22Rv1 (cell line): ENCODE data around the gene KIR2DL4.
"Not testable (repeated sequence)": the region's sequence is repeated elsewhere in the genome, so short reads cannot be mapped to it uniquely, and the experiment has no call there.

Experiments used
- ZFX ChIP-seq: fragments of 450-650 bp; IDR thresholded peaks from 2 replicates; pipeline ENCODE4 v1.6.1; 2017; ENCODE audit warnings: antibody characterized with exemption, borderline replicate concordance
- TF ChIP-seq, protein P1 (sequence below): fragments of 450-650 bp; IDR thresholded peaks from 2 replicates; pipeline ENCODE4 v1.5.1; 2017; ENCODE audit warnings: mild to moderate bottlenecking

DNA sequence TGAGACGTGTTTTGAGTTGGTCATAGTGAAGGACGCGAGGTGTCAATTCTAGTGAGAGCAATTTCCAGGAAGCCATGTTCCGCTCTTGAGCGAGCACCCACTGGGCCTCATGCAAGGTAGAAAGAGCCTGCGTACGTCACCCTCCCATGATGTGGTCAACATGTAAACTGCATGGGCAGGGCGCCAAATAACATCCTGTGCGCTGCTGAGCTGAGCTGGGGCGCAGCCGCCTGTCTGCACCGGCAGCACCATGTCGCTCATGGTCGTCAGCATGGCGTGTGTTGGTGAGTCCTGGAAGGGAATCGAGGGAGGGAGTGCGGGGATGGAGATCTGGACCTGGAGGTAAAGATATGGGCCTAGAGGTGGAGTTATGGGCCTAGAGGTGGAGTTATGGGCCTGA lies 12.8 kb downstream of the KIR2DL4 start, which contains the start of gene KIR3DL1:
- TF ChIP-seq, protein P1, sequence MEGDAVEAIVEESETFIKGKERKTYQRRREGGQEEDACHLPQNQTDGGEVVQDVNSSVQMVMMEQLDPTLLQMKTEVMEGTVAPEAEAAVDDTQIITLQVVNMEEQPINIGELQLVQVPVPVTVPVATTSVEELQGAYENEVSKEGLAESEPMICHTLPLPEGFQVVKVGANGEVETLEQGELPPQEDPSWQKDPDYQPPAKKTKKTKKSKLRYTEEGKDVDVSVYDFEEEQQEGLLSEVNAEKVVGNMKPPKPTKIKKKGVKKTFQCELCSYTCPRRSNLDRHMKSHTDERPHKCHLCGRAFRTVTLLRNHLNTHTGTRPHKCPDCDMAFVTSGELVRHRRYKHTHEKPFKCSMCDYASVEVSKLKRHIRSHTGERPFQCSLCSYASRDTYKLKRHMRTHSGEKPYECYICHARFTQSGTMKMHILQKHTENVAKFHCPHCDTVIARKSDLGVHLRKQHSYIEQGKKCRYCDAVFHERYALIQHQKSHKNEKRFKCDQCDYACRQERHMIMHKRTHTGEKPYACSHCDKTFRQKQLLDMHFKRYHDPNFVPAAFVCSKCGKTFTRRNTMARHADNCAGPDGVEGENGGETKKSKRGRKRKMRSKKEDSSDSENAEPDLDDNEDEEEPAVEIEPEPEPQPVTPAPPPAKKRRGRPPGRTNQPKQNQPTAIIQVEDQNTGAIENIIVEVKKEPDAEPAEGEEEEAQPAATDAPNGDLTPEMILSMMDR = not testable (repeated sequence)
- TF ChIP-seq ZFX = not testable (repeated sequence)
